ENCODE measurements around the gene FERMT3.
A peak's percentile ranks its signal among the peaks of the same experiment; 100 is the strongest.

FERMT3 gene

DNA sequence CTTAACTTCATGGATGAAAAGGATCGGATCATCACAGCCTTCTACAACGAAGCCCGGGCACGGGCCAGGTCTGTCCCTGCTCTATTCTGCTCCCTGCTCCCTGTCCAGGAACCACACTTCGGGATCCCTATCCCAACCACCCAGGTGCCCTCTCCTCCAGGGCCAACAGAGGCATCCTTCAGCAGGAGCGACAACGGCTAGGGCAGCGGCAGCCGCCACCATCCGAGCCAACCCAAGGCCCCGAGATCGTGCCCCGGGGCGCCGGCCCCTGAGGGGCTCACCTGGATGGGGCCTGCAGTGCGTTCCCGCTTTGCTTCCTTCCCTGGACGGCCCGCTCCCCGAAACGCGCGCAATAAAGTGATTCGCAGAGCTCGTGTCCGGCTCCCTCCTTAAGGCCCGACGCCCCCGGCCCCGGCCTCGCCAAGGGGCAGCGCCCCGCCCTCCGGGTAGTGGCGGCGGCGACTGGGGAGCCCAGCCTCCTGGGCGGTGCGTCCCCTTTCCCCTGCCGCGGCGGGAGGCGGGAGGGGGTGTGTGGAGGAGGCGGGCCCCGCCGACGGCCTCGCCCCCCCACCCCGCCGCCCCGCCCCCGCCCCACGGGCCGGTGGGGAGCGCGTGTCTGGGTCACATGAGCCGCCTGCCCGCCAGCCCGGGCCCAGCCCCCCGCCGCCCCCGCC is 27.5 kb downstream of the FERMT3 start, which contains the start of gene VEGFB:
VEGFB (plus strand) TSS at position 672 of the 674 bp plus-strand sequence. CDS start 250 bp downstream, outside the sequence.
- Histone ChIP-seq H3K27me3 (ENCODE audit: control insufficient read depth, insufficient read depth, low read length) (no peaks in the 10 kb centered on the region), H3K9ac (ENCODE audit: low read length) (peak within 1 kb of the TSS; percentile 62), H3K4me1 (ENCODE audit: control insufficient read depth, insufficient read depth, low read length) (peaks cover 68% of the 10 kb centered on the region), H3K9me3 (ENCODE audit: control insufficient read depth, low read length) (no peaks in the 10 kb centered on the region), H3K36me3 (ENCODE audit: control insufficient read depth, insufficient read depth, low read length) (no peaks in the 10 kb centered on the region), H3K4me3 (ENCODE audit: low read length) (peak within 1 kb of the TSS; percentile 55)

DNA sequence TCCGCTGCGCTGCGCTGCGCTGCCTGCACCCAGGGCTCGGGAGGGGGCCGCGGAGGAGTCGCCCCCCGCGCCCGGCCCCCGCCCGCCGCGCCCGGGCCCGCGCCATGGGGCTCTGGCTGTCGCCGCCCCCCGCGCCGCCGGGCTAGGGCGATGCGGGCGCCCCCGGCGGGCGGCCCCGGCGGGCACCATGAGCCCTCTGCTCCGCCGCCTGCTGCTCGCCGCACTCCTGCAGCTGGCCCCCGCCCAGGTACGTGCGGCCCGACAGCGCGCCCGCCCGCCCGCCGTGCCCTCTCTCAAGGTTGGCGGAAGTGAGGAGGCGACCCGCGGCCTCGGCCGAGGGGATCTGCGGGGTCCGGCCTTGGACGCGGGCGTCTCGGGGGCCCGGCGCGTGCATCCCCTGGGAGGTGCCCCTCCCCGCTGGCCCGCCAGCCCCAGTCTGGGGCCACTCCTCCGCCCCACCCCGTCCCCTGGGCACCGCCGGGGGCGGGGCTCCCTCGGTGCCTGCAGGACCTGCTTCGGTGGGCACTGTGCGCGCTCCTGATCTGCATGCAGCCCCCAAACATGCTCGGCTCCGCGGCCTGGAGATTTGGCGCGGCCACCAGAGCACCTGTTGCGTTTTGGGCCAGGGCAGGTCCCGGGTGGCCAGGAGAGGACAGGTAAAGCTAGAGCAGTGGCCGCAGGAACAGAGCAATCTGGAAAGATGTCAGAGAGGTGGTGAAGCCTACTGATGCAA is 28.3 kb downstream of the FERMT3 start:
- Histone ChIP-seq H3K27me3 (ENCODE audit: control insufficient read depth, insufficient read depth, low read length) (no peaks in the 10 kb centered on the region), H3K4me1 (ENCODE audit: control insufficient read depth, insufficient read depth, low read length) (peaks cover 68% of the 10 kb centered on the region), H3K9me3 (ENCODE audit: control insufficient read depth, low read length) (no peaks in the 10 kb centered on the region), H3K4me3 (ENCODE audit: low read length) (peak overlapping the region; percentile 55), H3K9ac (ENCODE audit: low read length) (peak overlapping the region; percentile 41), H3K36me3 (ENCODE audit: control insufficient read depth, insufficient read depth, low read length) (no peaks in the 10 kb centered on the region)

DNA sequence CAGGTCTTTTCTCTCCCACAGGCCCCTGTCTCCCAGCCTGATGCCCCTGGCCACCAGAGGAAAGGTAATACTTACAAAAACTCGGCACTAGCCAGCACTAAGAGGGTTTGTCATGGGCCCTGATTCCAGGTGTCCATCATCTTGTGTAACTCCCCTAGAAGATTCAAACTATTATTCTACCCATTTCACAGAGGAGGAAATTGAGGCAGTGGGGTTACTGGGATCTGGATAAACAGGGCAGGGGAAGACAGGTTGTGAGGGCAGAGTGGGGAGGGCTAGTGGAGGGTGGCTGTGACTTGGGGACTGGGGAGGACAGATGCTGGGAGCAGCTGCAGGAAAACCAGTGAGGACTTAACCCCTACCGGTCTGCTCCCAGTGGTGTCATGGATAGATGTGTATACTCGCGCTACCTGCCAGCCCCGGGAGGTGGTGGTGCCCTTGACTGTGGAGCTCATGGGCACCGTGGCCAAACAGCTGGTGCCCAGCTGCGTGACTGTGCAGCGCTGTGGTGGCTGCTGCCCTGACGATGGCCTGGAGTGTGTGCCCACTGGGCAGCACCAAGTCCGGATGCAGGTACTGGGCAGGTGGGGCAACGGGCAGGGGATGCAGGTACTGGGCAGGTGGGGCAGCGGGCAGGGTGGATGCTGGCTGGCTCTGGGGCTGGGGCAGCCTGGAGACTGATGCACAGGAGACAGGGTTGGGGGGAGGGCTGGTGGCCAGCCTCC is 29.1 kb downstream of the FERMT3 start:
- H3K36me3 ChIP-seq (ENCODE audit: control insufficient read depth, insufficient read depth, low read length): no peaks in the 10 kb centered on the region
- peaks cover 74% of the 10 kb centered on the region for H3K4me1 ChIP-seq (ENCODE audit: control insufficient read depth, insufficient read depth, low read length)
- H3K9ac ChIP-seq (ENCODE audit: low read length): peak overlapping the region; percentile 41
- H3K9me3 ChIP-seq (ENCODE audit: control insufficient read depth, low read length): no peaks in the 10 kb centered on the region
- no peaks in the 10 kb centered on the region for H3K27me3 ChIP-seq (ENCODE audit: control insufficient read depth, insufficient read depth, low read length)
- peak overlapping the region; percentile 55 for H3K4me3 ChIP-seq (ENCODE audit: low read length)

- peaks cover 69% of the 10 kb centered on the region for H3K4me1 ChIP-seq (ENCODE audit: control insufficient read depth, insufficient read depth, low read length)
- no peaks in the 10 kb centered on the region for H3K27me3 ChIP-seq (ENCODE audit: control insufficient read depth, insufficient read depth, low read length)
- no peaks in the 10 kb centered on the region for H3K9me3 ChIP-seq (ENCODE audit: control insufficient read depth, low read length)
- H3K9ac ChIP-seq (ENCODE audit: low read length): peak overlapping the region; percentile 45
- no peaks in the 10 kb centered on the region for H3K36me3 ChIP-seq (ENCODE audit: control insufficient read depth, insufficient read depth, low read length)
- H3K4me3 ChIP-seq (ENCODE audit: low read length): no peak overlapping the region
These were observed 31.0 kb downstream of the FERMT3 start for GRCh38 chr11:64237484-64237951.

DNA sequence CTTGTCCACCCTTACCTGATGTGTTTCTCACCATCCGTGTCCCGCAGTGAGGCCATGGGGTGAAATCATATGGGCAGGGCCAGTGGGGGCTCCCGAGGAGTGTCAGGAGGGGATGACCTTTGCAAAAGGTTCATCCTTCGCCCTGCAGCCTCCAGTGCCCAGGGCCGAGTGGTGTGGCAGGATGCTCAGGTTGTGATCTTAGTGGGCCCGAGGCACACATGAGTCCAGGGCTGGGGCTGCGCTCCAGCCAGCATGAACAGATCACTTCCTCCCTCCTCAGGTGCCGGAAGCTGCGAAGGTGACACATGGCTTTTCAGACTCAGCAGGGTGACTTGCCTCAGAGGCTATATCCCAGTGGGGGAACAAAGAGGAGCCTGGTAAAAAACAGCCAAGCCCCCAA is 31.6 kb downstream of the FERMT3 start:
- no peaks in the 10 kb centered on the region for H3K27me3 ChIP-seq (ENCODE audit: control insufficient read depth, insufficient read depth, low read length)
- H3K9ac ChIP-seq (ENCODE audit: low read length): peak overlapping the region; percentile 45
- H3K9me3 ChIP-seq (ENCODE audit: control insufficient read depth, low read length): no peaks in the 10 kb centered on the region
- H3K36me3 ChIP-seq (ENCODE audit: control insufficient read depth, insufficient read depth, low read length): no peaks in the 10 kb centered on the region
- peaks cover 71% of the 10 kb centered on the region for H3K4me1 ChIP-seq (ENCODE audit: control insufficient read depth, insufficient read depth, low read length)
- H3K4me3 ChIP-seq (ENCODE audit: low read length): no peak overlapping the region

DNA sequence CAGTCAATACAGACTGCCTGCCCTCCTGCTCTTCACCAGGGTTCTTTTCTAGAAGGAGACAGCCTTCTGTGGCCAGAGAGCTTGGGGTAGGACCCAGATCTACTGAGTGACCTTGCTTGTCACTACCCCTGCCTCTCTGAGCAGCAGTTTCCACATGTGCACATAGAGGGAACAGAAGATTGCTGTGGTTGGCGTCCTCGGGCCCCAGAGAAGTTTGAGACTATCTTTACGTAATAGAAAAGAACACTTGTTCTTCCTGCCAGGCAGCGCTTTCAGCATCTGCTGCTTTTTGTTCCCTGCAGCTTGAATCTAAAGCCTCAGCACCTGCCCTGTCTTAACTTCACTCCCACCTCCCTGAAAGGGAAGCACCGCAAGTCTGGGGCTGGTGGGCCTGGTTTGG is 32.5 kb downstream of the FERMT3 start:
- H3K9ac ChIP-seq (ENCODE audit: low read length): no peak overlapping the region
- H3K4me1 ChIP-seq (ENCODE audit: control insufficient read depth, insufficient read depth, low read length): peaks cover 64% of the 10 kb centered on the region
- H3K9me3 ChIP-seq (ENCODE audit: control insufficient read depth, low read length): no peaks in the 10 kb centered on the region
- no peaks in the 10 kb centered on the region for H3K27me3 ChIP-seq (ENCODE audit: control insufficient read depth, insufficient read depth, low read length)
- H3K36me3 ChIP-seq (ENCODE audit: control insufficient read depth, insufficient read depth, low read length): no peaks in the 10 kb centered on the region
- no peak overlapping the region for H3K4me3 ChIP-seq (ENCODE audit: low read length)

GRCh38 chr11:64239662-64240434 is 33.3 kb downstream of the FERMT3 start:
- no peaks in the 10 kb centered on the region for H3K36me3 ChIP-seq (ENCODE audit: control insufficient read depth, insufficient read depth, low read length)
- H3K4me1 ChIP-seq (ENCODE audit: control insufficient read depth, insufficient read depth, low read length): peaks cover 64% of the 10 kb centered on the region
- peak overlapping the region; percentile 90 for H3K4me3 ChIP-seq (ENCODE audit: low read length)

DNA sequence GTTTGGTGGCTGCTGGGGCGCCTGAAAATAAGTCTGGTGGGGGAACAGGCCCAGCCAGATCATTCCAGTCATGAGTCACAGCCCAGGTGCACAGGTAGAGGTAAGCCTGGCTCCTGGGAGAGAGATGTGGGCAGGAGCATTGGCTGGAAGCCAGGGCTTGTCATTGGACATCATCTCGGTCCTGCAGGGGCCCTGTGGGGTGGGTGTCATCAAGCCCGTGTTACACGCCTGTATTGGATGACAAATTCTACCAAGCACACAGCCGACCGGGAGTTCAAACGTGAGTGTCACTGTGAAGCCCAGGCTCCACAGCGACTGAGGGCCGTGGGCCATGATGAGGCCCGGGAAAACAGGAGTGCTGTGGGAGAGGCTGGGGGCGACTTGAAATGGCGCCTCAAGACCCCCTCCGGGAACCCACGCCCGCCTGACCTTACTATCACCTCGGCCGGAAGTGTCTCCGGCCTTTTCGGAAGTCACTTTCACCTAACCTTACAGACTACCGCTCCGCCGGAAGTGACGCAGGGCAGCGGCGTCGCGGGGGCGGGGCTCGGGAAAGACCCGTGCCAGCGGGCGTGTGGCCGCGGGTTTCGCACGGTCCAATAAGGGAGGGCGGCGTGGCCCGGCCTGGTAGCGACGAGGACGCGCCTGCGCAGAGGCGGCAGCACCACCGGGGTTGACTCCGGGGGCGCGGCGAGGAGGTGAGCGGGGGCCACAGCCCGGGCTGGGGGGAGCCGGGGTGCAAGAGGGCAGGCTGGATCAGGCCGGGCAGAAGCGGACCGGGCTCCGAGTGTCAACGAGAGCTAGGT is 34.1 kb downstream of the FERMT3 start, which contains the start of gene FKBP2:
FKBP2 (plus strand) TSS at position 661 of the 806 bp plus-strand sequence. CDS start 1,293 bp downstream, outside the sequence.
- Histone ChIP-seq H3K27me3 (ENCODE audit: control insufficient read depth, insufficient read depth, low read length) (no peaks in the 10 kb centered on the region), H3K4me1 (ENCODE audit: control insufficient read depth, insufficient read depth, low read length) (peaks cover 64% of the 10 kb centered on the region), H3K9ac (ENCODE audit: low read length) (peak within 1 kb of the TSS; percentile 95), H3K36me3 (ENCODE audit: control insufficient read depth, insufficient read depth, low read length) (no peaks in the 10 kb centered on the region), H3K4me3 (ENCODE audit: low read length) (peak within 1 kb of the TSS; percentile 90), H3K9me3 (ENCODE audit: control insufficient read depth, low read length) (no peaks in the 10 kb centered on the region)

More at GRCh38 chr11:64239662-64240434, 33.3 kb downstream of the FERMT3 start:
- peak overlapping the region; percentile 95 for H3K9ac ChIP-seq (ENCODE audit: low read length)
- H3K27me3 ChIP-seq (ENCODE audit: control insufficient read depth, insufficient read depth, low read length): no peaks in the 10 kb centered on the region
- H3K9me3 ChIP-seq (ENCODE audit: control insufficient read depth, low read length): no peaks in the 10 kb centered on the region

GRCh38 chr11:64241241-64241490 is 34.6 kb downstream of the FERMT3 start:
- Histone ChIP-seq H3K36me3 (ENCODE audit: control insufficient read depth, insufficient read depth, low read length) (no peaks in the 10 kb centered on the region), H3K4me1 (ENCODE audit: control insufficient read depth, insufficient read depth, low read length) (peaks cover 64% of the 10 kb centered on the region), H3K9ac (ENCODE audit: low read length) (peak overlapping the region; percentile 95), H3K27me3 (ENCODE audit: control insufficient read depth, insufficient read depth, low read length) (no peaks in the 10 kb centered on the region), H3K9me3 (ENCODE audit: control insufficient read depth, low read length) (no peaks in the 10 kb centered on the region), H3K4me3 (ENCODE audit: low read length) (peak overlapping the region; percentile 90)

- Histone ChIP-seq H3K9me3 (ENCODE audit: control insufficient read depth, low read length) (no peaks in the 10 kb centered on the region), H3K4me1 (ENCODE audit: control insufficient read depth, insufficient read depth, low read length) (peaks cover 63% of the 10 kb centered on the region), H3K36me3 (ENCODE audit: control insufficient read depth, insufficient read depth, low read length) (no peaks in the 10 kb centered on the region), H3K4me3 (ENCODE audit: low read length) (peak overlapping the region; percentile 63), H3K27me3 (ENCODE audit: control insufficient read depth, insufficient read depth, low read length) (no peaks in the 10 kb centered on the region), H3K9ac (ENCODE audit: low read length) (peak overlapping the region; percentile 82)
These were observed 35.2 kb downstream of the FERMT3 start for GRCh38 chr11:64241491-64242374.

All from mucosa of stomach (tissue), 1 donor.